HG03457 (cell line): ENCODE results near the gene GAB4.

Experiments used
- ATAC-seq: cut with Tn5 transposase; IDR thresholded peaks from one replicate; pipeline ENCODE4 v1.9.1; 2021; ENCODE audit warnings: moderate number of reproducible peaks; ENCODE audit not compliant: unreplicated experiment

GAB4 gene

GRCh38 chr22:16988257-16988656 lies 19.8 kb downstream of the GAB4 start:
- ATAC-seq: no peak

GRCh38 chr22:16987822-16988221 lies 20.2 kb downstream of the GAB4 start:
- ATAC-seq: no peak

GRCh38 chr22:16975155-16975885 lies 32.7 kb downstream of the GAB4 start:
- ATAC-seq: no peak

- ATAC-seq: no peak
These were observed 33.5 kb downstream of the GAB4 start for GRCh38 chr22:16974298-16975084.

DNA sequence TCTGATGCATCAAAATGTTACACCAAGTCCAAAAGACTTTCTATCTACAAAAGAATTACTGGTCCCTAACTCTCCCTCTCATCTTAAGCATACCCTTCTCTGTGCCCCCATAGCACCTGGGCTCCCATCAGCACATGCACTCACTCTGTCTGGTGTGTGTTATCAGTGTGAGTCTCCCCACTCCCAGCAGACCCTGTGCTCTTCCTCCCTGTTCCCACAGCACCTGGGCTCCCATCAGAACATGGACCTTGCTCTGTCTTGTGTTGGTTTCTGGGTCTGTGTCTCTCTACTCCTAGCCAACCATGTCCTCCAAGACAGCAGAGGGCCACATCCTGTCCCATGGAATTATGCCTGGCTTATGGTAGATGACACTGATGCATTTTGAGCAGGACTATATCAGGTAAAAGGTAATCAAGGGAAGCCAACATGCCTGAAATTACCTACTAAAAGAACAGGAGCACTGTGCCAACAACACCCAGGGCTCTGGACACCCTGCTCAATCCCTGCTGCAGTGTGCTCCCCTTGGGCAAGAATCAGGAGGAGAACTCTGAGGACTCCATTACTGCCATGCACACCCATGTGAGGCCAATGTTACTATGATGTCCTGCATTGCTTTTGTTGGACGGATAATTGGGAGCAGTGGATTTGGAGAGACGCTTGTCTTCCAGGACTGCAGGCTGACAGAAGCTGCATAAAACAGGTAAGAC lies 34.3 kb downstream of the GAB4 start:
- no peak for ATAC-seq

GRCh38 chr22:16972311-16972710 lies 35.7 kb downstream of the GAB4 start:
- ATAC-seq: no peak

DNA sequence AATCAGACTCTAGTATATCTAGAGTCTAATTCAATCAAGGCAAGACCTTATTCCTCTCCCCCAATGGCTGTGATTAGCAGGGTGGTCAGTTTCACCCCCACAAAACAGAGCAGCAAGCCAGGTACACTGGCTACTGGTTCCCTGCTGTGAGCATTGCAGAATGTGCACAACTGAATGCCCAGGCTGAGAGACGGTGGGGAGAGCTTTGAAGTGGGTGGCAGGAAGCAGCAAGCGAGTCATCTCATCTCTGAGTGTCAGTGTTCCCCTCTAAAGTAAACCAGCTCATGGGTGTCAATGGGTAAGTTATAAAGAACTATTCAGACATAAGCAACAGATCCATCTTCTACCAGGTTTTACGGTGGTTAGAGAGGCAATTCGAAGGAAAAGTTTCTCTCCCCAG lies 37.6 kb downstream of the GAB4 start:
- ATAC-seq: no peak

- no peak for ATAC-seq
These were observed 38.3 kb downstream of the GAB4 start for GRCh38 chr22:16969508-16970327.

- ATAC-seq: no peak
These were observed 39.8 kb downstream of the GAB4 start for GRCh38 chr22:16968218-16968595.

DNA sequence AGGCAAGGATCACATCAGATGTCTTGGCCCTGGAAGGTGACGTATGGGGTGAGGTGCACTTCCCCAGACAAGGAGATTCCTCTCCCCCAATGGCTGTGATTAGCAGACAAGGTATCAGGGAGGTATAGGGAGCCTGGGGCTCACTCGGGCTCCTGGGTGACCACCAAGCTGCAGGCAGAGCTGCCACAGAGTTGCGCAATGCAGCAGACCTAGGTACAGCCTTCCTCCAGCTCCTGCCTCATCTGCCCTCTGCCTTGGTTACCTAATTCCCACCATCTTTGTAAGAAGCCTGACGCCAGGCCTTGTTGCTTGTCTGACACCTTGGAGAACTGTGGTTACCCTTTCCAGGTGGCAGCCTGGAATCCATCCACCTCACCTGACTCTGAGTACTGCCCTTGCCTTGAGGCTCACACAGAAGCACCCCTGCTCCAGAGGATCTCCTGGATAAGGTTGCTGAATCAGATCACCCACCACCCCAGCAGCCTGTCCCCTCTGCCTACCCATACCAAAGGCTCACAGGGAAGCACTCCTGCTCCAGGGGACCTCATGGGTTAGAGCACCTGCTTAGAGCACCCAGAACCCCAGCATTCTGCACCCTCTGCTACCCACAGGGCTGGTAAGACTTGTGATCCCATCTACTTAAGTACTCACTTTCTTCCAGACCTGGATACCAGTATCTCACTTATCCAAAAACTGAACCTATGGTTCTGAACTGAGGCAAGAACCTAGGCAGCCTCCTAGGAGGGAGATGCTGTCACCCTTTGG lies 40.4 kb downstream of the GAB4 start:
- ATAC-seq: no peak

DNA sequence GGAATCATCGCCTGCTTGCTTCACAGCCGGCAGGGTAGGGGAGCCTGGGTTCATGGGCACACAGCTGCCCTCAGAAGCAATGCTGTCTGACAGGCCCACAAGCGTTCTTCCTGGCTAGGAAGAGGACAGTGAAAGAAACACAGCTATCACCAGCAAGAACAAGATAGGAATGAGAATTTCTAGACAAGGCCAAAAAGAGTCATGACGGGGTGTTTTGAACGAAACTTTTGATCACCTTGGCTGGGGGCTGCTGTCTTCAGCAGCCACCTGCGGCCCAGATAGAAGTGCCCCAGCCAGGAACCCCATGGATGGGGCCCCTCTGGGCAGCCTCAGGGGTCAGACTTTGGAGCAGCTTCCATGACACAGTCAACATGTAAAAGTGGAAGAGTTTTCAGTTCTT lies 41.8 kb downstream of the GAB4 start:
- ATAC-seq: no peak

GRCh38 chr22:16965560-16965959 lies 42.5 kb downstream of the GAB4 start:
- no peak for ATAC-seq

- ATAC-seq: no peak
These were observed 42.9 kb downstream of the GAB4 start for GRCh38 chr22:16965083-16965482.

DNA sequence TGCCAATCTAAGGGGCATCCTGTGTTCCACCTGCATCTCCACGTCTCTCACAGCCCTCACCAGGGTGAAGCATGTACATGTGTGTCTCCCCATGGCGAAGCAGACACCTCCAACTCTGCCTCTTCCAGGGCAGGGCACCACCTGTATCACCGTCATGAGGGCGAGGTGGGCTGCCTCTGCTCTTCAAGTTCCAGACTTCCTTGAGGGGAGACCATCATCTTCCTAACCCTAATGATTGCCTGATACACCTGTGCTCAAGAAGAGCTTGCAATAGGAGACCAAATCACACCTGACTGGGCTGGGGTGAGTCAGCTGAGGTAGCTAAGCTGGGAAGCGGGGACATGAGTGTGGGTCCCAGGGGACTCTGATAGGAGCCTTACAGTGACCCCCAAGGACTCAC lies 43.7 kb downstream of the GAB4 start:
- ATAC-seq: no peak

- ATAC-seq: no peak
These were observed 44.7 kb downstream of the GAB4 start for GRCh38 chr22:16963189-16963945.

- ATAC-seq: no peak
These were observed 45.5 kb downstream of the GAB4 start for GRCh38 chr22:16962501-16962900.

DNA sequence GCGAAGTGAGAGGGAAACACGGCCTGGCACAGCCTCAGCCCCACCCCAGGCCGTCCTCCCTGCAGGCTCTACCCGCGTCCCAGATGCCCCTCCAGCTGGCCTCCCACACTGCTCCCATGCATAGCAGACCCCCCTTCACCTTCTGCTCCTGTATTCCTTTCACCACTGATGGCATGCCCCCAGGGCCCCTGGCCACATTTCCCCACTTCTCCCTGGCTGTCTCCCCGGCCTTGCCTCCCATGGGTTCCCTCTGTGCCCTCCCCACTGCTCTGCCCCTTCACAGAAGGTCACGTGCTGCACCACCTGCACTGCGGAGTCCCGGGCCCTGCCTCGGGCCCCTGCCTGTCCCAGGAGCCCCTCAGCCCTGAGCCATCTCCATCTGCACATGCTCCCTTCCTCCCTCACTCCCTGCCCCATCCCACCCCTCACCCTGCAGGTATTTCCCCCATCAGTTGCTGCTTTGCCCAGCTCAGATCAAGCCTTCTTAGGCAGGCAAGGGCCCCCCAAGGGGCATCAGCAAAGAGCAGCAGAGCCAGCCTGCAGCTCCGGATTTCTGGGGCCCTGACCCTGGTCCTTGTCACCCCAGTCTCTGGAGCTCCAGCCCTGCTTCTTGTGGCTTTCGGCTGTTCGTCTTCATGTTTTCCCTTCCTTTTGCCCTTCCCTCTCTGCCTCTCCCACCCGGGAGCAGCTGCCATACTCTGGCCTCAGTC lies 46.4 kb downstream of the GAB4 start:
- no peak for ATAC-seq

GRCh38 chr22:16960884-16961249 lies 47.2 kb downstream of the GAB4 start:
- ATAC-seq: no peak
